B cell (primary cell): ENCODE measurements around the gene SPATA6L. TPM values are rescaled to one million over a fixed set of nuclear protein-coding genes. Genes with fewer than 3 reads are reported as not detected.

Experiments
- ATAC-seq: fragments of 200-7000 bp; cut with Tn5 transposase; one replicate; pipeline ENCODE4 v1.10.0; 2021; ENCODE audit warnings: low read depth, mild to moderate bottlenecking, moderate number of reproducible peaks, moderate library complexity
- CTCF ChIA-PET: fragments of 350-600 bp; sonication (Branson Sonifier 250); formaldehyde crosslinking; loops from one replicate; lab custom pipeline; 2021; ENCODE audit warnings: antibody characterized with exemption, inconsistent platforms; lab: Charles Lee
- POLR2A ChIA-PET: fragments of 350-600 bp; sonication (Branson Sonifier 250); formaldehyde crosslinking; loops from one replicate; lab custom pipeline; 2021; ENCODE audit warnings: antibody characterized with exemption; lab: Charles Lee
- DNase-seq: peaks from one replicate; pipeline ENCODE4 v3.0.0; 2013
- H2AFZ ChIP-seq: 2 replicates; pipeline ENCODE4 v1.6.1; 2012; ENCODE audit warnings: mild to moderate bottlenecking, low read depth, low read length; ENCODE audit not compliant: insufficient read depth, poor library complexity, severe bottlenecking
- H3K27ac ChIP-seq, 2 donors: 1 replicate in 1 of 2; 2 replicates in 1 of 2; pipeline ENCODE4 v1.5.1; 2012 to 2013; ENCODE audit warnings: low read length in 2 of 2, mild to moderate bottlenecking in 2 of 2, moderate library complexity in 1 of 2
- H3K27me3 ChIP-seq, 4 experiments: fragments of 200-600 bp in 1 of 4; sonication (generic) in 1 of 4; replicated peaks in 1 of 4; 1 replicate in 2 of 4; 2 replicates in 2 of 4; pipeline versions ENCODE4 v1.6.1 to v1.7.0; 2013 to 2016; ENCODE audit warnings: low read length in 3 of 4, mild to moderate bottlenecking in 2 of 4, mixed read lengths in 1 of 4, moderate library complexity in 1 of 4; ENCODE audit not compliant: insufficient read depth in 4 of 4, control insufficient read depth in 3 of 4; ENCODE audit errors: control extremely low read depth in 1 of 4
- H3K36me3 ChIP-seq, 2 experiments: replicated peaks in 1 of 2; 1 replicate in 1 of 2; 2 replicates in 1 of 2; pipeline versions ENCODE4 v1.6.1 to v1.7.1; 2013; ENCODE audit warnings: low read length in 1 of 2; ENCODE audit not compliant: insufficient read depth in 2 of 2, control insufficient read depth in 1 of 2; ENCODE audit errors: control extremely low read depth in 1 of 2, extremely low read depth in 1 of 2
- H3K4me1 ChIP-seq, 2 donors: fragments of 200-600 bp in 1 of 2; sonication (generic) in 1 of 2; 1 replicate in 1 of 2; 2 replicates in 1 of 2; pipeline versions ENCODE4 v1.5.1 to v1.6.1; 2013 to 2017; ENCODE audit warnings: low read length in 2 of 2; ENCODE audit not compliant: control insufficient read depth in 2 of 2, insufficient read depth in 2 of 2
- H3K4me2 ChIP-seq: replicated peaks from 2 replicates; pipeline ENCODE3; 2012; ENCODE audit warnings: mild to moderate bottlenecking, low read depth, low read length; ENCODE audit not compliant: poor library complexity, severe bottlenecking
- H3K4me3 ChIP-seq, 5 experiments: fragments of 200-600 bp in 1 of 5; sonication (generic) in 1 of 5; 1 replicate in 3 of 5; 2 replicates in 2 of 5; pipeline versions ENCODE4 v1.5.1 to v1.7.0; 2011 to 2016; ENCODE audit warnings: low read length in 4 of 5, mild to moderate bottlenecking in 4 of 5, low read depth in 2 of 5, control low read depth in 1 of 5, moderate library complexity in 1 of 5; ENCODE audit not compliant: insufficient read depth in 1 of 5; ENCODE audit errors: control extremely low read depth in 1 of 5, extremely low read depth in 1 of 5
- H3K79me2 ChIP-seq: fragments of 200-600 bp; sonication (generic); one replicate; pipeline ENCODE4 v1.6.0; 2016; ENCODE audit warnings: low read length; ENCODE audit not compliant: control insufficient read depth, insufficient read depth
- H3K9ac ChIP-seq: fragments of 200-600 bp; sonication (generic); 2 replicates; pipeline ENCODE4 v1.6.1; 2017; ENCODE audit warnings: mild to moderate bottlenecking, low read length, moderate library complexity
- H3K9me3 ChIP-seq, 3 donors: one replicate each; pipeline versions ENCODE4 v1.6.1 to v1.7.1; 2013; ENCODE audit warnings: low read length in 2 of 3; ENCODE audit not compliant: control insufficient read depth in 2 of 3, insufficient read depth in 1 of 3; ENCODE audit errors: control extremely low read depth in 1 of 3
- H4K20me1 ChIP-seq: 2 replicates; pipeline ENCODE4 v1.6.0; 2012; ENCODE audit warnings: mild to moderate bottlenecking, low read length; ENCODE audit not compliant: insufficient read depth, control insufficient read depth, poor library complexity, severe bottlenecking
- H3K27ac Mint-ChIP-seq: one replicate; pipeline ENCODE4 v1.8.0; 2021; ENCODE audit warnings: mixed read lengths
- H3K27me3 Mint-ChIP-seq: one replicate; pipeline ENCODE4 v1.8.0; 2021; ENCODE audit warnings: mixed read lengths
- H3K4me1 Mint-ChIP-seq: one replicate; pipeline ENCODE4 v1.8.0; 2021; ENCODE audit warnings: mixed read lengths
- H3K4me3 Mint-ChIP-seq: one replicate; pipeline ENCODE4 v1.8.0; 2021; ENCODE audit warnings: mixed read lengths
- H3K9me3 Mint-ChIP-seq: one replicate; pipeline ENCODE4 v1.8.0; 2022; ENCODE audit warnings: mixed read lengths; ENCODE audit not compliant: insufficient read depth
- EZH2 ChIP-seq: IDR thresholded peaks from 2 replicates; pipeline ENCODE4 v1.6.1; 2012; ENCODE audit warnings: borderline replicate concordance, low read depth, mild to moderate bottlenecking, moderate library complexity, low read length; ENCODE audit not compliant: insufficient read depth, poor library complexity, severe bottlenecking
- WGBS: methylation state at CpG from one replicate; pipeline ENCODE4 v1.1.5; 2013; ENCODE audit warnings: missing lambda C conversion rate; ENCODE audit not compliant: insufficient coverage; 5-methylcytosine and 5-hydroxymethylcytosine counted together
- intact Hi-C: fragments of 100-400 bp; cut with micrococcal nuclease; formaldehyde crosslinking; loops from one replicate; pipeline ENCODE4 v1.10.0; 2022
- polyA plus RNA-seq: library from polyadenylated mRNA; depleted of rRNA; stranded (reverse); fragments of >200 nt; gene quantifications from 2 replicates; pipeline ENCODE4 v1.2.3, GENCODE V29; 2012
- total RNA-seq, 2 donors: library from RNA; stranded (reverse); fragments of 120-200 nt in 1 of 2; gene quantifications; 1 replicate in 1 of 2; 2 replicates in 1 of 2; pipeline versions ENCODE4 v1.2.3 to v1.2.4, GENCODE V29; 2013 to 2022
- TF ChIP-seq, protein P1 (sequence below): fragments of 200-600 bp; IDR thresholded peaks from one replicate; pipeline ENCODE4 v1.8.0; 2022; ENCODE audit warnings: antibody characterized with exemption, mild to moderate bottlenecking

Gene SPATA6L
- total and polyA plus RNA-seq, 2 donors (not counting 1 experiment from before 2014, with no cell fraction given): 0.09 to 1.2 TPM

DNA sequence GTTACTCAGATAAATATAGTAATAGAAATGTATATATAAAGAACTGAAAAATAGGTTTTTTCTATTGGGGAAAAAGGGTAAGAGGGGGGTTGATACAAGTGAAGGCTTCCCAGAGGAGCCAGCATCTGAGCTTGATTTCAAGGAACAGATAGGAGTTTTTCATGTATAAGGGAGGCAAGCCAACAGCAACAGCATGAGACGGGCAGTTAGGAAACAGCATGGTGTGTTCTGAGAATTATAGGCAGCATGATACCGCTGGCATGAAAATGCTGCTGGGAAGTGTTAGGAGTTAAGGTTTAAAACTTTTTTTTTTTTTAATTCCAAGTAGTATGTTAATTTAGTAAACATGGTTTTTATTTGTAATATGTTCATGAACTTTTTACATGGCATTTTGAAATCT is 22.7 kb upstream of the SPATA6L start:
- peaks cover 6 to 39% of the 10 kb centered on the region in 2 experiments for H3K36me3 ChIP-seq
- intact Hi-C loops: no loop called here
- H3K4me2 ChIP-seq: no peak overlapping the region
- H3K4me3 Mint-ChIP-seq: no peak overlapping the region
- no peaks in the 10 kb centered on the region for H3K27me3 ChIP-seq
- H3K27me3 Mint-ChIP-seq: no peaks in the 10 kb centered on the region
- no peak overlapping the region for H3K9ac ChIP-seq
- no peak overlapping the region for H3K27ac Mint-ChIP-seq
- H3K4me1 ChIP-seq: no peaks in the 10 kb centered on the region
- WGBS: 89% methylated on average over 1 of the region's 2 CpGs
- ChIA-PET CTCF (no interaction called here), POLR2A (interaction anchor here (0.7 kb wide), 1 partner anchor 104 kb away, joined by 3 read pairs; the partner anchor contains the start of gene RCL1)
- H3K27ac ChIP-seq: no peak overlapping the region
- H2AFZ ChIP-seq: no peak overlapping the region
- DNase-seq (no peak), ATAC-seq (no peak)
- no peaks in the 10 kb centered on the region for H3K9me3 ChIP-seq
- TF ChIP-seq EZH2: no peak
- TF ChIP-seq, protein P1, sequence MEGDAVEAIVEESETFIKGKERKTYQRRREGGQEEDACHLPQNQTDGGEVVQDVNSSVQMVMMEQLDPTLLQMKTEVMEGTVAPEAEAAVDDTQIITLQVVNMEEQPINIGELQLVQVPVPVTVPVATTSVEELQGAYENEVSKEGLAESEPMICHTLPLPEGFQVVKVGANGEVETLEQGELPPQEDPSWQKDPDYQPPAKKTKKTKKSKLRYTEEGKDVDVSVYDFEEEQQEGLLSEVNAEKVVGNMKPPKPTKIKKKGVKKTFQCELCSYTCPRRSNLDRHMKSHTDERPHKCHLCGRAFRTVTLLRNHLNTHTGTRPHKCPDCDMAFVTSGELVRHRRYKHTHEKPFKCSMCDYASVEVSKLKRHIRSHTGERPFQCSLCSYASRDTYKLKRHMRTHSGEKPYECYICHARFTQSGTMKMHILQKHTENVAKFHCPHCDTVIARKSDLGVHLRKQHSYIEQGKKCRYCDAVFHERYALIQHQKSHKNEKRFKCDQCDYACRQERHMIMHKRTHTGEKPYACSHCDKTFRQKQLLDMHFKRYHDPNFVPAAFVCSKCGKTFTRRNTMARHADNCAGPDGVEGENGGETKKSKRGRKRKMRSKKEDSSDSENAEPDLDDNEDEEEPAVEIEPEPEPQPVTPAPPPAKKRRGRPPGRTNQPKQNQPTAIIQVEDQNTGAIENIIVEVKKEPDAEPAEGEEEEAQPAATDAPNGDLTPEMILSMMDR: no peak
- H3K79me2 ChIP-seq: peaks cover 19% of the 10 kb centered on the region
- no peak overlapping the region for H3K4me3 ChIP-seq
- peaks cover 15% of the 10 kb centered on the region for H3K4me1 Mint-ChIP-seq
- peaks cover 8% of the 10 kb centered on the region for H4K20me1 ChIP-seq
- no peaks in the 10 kb centered on the region for H3K9me3 Mint-ChIP-seq

DNA sequence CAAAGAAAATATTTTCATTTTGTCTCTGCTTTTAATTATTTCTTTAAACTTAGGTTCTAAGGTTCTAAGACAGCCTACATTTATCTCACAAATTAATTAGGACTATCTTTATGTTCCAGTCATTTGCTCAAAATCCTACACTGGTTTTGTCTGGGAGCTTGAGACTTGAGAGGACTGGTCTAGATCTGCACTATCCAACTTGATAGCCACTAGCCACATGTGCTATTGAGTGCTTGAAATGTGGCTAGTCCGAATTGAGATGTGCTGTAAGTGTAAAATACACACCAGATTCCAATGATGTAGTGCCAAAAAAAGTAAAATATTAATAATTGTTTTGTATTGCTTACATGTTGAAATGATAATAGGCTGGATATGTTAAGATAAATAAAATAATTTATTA is 20.3 kb upstream of the SPATA6L start:
- Mint-ChIP-seq H3K4me1 (peaks cover 15% of the 10 kb centered on the region), H3K27ac (no peak overlapping the region), H3K27me3 (no peaks in the 10 kb centered on the region), H3K9me3 (no peaks in the 10 kb centered on the region), H3K4me3 (no peak overlapping the region)
- ChIA-PET POLR2A (no interaction called here), CTCF (no interaction called here)
- ATAC-seq (no peak), DNase-seq (no peak)
- TF ChIP-seq EZH2: no peak
- TF ChIP-seq, protein P1: no peak
- Histone ChIP-seq H2AFZ (no peak overlapping the region), H3K79me2 (peaks cover 26% of the 10 kb centered on the region), H3K27me3 (no peaks in the 10 kb centered on the region), H3K9me3 (no peaks in the 10 kb centered on the region), H3K9ac (no peak overlapping the region), H3K4me3 (no peak overlapping the region), H3K36me3 (peaks cover 12 to 38% of the 10 kb centered on the region in 2 experiments), H3K4me2 (no peak overlapping the region), H3K27ac (no peak overlapping the region), H4K20me1 (peaks cover 8% of the 10 kb centered on the region), H3K4me1 (no peaks in the 10 kb centered on the region)
- WGBS: no CpG with 5 or more reads among the region's 1 CpG
- intact Hi-C loops: no loop called here
